NCI-H1105 treated with DMSO at 0.1 percent for 48 hours (cell line): Measurements from ENCODE around the gene SLC35F3.

Experiments
- DNase-seq: peaks from one replicate; lab custom pipeline; 2025; lab: John Stamatoyannopoulos, UW

The SLC35F3 gene

DNA sequence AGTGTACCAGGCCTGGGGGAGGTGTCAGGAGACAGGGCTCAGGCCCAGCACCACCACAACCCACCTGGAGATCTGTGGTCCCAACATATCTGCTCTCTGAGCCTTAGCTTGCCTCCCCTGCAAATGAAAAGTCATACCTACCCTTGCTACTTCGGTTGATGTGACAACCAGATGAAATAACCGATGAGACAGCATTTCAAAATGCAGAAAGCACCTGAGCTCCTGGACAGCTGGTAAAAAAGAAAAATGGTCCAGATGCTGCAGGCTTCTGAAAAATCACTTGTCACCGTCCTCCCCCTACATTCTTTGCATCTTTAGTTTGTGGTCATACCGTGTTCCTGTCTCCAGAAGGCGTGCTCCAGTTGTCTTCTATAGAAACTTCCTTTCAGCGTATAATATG lies 416.8 kb downstream of the SLC35F3 start:
- no peak for DNase-seq

DNA sequence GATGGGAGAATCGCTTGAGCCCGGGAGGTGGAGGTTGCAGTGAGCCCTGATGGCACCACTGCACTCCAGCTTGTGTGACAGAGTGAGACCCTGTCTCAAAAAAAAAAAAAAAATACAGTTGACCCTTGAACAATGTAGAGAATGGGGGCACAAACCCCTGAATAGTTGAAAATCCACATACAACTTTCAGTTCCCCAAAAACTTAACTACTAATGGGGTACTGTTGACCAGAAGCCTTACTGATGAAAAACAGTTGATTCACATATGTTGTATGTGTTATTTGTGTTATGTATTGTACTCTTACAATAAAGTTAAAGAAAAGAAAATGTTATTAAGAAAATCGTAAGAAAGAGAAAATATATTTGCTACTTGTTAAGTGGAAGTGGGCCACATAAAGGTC lies 417.6 kb downstream of the SLC35F3 start:
- no peak for DNase-seq

DNA sequence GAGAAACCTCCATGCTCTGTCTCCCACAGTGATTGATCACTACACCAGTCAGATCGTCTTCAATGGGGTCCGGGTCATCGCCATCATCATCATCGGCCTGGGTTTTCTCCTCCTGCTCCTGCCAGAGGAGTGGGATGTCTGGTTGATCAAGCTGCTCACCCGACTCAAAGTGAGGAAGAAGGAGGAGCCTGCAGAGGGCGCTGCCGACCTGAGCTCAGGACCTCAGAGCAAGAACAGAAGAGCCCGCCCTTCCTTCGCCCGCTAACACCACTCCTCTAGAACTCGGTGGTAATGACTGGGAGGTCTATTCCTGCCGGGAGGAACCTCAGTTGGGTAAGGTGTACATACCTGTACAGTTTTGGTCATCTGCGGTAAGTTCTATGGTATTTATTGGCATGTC lies 418.5 kb downstream of the SLC35F3 start:
- no peak for DNase-seq

DNA sequence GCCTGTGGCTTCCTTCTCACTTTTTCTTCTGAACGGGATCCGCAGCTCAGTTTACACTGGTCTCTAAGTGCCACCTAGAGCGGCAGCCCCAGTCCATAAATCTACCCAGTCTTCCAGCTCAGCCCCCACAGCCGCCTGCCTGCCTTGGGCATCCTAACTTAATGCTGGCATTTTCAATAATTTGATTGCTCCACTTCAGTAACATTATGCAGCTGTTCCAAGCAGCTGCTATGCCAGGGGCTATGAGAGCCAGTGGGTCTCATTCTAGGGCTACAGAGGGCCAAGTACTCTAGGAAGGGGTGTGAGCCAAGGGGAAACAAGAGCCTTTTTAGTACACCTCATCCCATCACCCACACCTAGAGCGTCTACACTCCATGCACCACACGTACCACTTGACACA lies 420.3 kb downstream of the SLC35F3 start:
- peak; percentile 69 for DNase-seq

DNA sequence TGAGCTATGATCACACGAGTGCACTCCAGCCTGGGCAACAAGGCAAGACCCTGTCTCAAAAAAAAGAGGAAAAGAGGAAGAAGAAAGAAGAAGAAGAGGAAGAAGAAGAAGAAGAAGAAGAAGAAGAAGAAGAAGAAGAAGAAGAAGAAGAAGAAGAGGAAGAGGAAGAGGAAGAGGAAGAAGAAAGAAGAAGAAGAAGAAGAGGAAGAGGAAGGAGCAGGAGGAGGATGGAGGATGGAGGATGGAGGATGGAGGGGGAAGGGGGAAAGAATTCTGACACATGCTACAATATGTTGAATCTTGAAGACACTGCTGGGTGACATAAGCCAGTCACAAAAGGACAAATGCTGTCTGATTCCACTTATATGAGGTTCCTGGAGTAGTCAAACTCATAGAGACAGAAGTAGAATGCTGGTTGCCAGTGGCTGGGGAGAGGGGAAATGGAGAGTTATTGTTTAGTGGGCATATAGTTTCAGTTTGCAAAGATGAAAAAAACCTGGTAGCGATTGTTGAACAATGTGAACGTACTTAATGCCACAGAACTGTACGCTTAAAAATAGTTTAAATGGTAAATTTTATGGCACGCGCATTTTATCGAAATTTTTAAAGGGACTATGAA lies 421.5 kb downstream of the SLC35F3 start:
- no peak for DNase-seq

DNA sequence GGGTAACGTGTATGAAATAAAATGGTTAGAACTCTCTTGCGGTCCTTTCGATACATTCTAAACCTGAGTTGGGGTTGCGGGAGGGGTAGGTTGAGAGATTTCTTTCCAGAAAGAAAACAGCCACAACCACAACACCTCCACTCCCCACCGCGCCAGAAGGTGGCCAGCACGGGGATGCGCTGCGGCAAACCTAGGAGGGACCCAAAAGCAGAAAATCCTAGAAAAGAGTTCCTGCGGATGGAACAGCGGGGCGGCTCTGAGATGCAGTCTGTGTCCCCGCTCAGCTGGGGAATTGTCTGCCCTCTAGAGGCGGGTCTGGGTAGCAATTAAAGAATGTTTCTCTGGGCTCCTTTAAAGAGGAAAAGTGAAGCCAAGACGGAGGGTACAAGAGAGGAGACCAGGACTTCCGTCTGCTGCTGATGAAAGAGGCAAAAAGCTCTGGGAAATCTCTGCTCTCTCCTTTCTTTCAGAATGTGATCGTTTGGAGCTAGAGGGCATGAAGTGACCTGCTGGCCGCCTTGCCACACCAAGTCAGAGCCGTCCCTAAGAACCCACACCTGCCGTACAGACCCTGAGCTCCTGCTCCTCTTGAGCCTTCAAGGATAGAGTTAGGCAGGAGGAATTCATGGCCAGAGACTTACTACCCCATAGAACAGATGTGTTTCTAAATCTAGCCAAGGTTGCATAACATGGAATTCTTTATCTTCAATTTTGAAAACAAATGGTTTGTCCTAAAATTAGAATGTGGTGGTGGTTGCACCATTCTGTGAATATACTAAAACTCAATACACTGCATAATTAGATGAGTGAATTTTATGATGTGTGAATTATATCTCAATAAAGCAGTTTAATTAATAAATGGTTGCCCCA lies 422.3 kb downstream of the SLC35F3 start:
- DNase-seq: peak; percentile 37

DNA sequence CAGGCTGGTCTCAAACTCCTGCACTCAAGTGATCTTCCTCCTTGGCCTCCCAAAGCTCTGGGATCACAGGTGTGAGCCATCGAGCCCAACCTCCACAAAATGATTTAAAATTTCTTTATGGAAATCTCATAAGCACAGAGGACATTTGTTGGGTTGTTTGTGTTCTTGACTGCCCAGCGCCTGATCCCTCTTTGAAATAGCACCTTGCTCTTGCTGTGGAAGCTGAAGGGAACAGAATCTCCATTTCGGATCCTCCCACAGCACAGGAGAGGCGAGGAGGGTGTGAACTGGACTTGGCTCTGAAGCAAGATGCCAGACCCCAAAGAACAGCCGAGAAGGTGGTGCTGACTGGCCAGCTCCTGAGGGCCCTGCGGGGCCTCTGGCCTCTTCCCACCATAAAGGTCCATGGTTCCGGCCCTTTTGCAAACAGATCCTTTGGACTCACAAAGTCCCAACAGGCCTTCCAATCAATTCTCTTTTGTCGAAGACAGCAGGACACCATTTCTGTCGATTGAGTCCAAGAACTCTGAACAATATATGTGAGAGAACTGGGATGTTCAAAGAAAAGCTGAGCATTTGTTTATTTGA lies 423.2 kb downstream of the SLC35F3 start:
- no peak for DNase-seq

DNA sequence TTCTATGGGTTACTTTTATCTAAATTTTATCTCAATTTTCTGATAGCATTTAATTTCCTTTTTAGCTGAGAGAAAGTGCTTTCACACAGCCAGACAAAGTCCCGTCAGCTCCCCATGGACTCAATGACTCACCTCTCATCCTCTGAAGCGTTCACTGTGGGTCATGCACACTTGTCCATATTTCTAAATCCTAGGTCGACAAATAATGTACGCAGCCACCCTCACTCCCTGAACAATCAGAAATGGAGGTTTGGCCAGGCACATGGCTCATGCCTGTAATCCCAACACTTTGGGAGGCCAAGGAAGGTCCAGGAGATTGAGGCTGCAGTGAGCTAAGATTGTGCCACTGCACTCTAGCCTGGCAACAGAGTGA lies 426.4 kb downstream of the SLC35F3 start:
- no peak for DNase-seq

DNA sequence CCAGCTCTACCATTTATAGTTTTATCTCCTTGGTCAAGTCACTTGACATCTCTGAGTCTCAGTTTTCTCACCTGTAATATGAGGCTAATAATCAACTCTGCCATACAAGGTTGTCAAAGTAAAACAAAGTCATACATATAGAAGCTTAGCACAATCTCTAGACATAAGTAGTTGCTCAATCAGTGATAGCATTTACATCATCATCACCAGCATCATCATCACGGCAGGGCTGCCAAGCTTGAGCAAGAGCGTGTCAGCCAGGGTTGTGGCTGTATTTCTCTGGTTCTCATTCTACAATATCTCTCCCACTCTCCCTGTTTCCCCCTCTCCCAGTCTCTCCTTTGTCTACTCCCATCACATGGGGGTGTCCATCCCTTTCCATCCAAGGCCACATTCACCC lies 427.0 kb downstream of the SLC35F3 start:
- DNase-seq: no peak

DNA sequence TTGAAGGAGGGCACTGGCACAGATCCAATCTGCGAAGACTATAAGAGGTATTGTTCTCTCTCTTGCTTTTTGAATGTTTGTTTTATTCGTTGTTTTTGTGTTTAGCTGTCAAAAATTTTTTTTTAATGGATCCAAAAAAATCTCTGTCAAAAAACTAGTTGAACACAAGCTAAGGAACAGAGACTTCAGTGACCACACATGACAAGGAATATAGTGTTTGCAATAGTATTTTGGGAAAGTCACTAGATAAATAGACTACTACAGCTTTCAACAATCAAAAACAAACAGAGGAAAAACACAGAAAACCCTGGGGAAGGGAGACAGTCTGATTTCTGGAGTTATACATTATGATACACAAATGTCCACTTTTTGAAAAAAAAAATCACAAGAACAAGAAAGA lies 431.9 kb downstream of the SLC35F3 start:
- no peak for DNase-seq

DNA sequence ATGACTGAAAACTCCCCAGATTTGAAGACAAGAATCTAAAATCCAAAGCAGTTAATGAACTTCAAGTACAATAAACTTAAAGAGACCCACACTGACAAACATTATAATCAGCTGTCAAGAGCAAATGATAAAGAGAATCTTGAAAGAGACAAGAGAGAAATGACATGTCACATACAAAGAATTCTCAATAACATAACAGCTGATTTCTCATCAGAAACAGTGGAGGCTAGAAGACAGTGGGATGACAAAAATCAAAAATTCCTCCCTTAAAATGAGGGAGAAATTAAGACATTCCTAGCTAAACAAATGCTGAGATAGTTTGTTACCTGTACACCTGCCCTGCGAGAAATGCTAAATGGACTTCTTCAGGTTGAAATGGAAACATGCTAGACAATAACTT lies 432.8 kb downstream of the SLC35F3 start:
- no peak for DNase-seq

DNA sequence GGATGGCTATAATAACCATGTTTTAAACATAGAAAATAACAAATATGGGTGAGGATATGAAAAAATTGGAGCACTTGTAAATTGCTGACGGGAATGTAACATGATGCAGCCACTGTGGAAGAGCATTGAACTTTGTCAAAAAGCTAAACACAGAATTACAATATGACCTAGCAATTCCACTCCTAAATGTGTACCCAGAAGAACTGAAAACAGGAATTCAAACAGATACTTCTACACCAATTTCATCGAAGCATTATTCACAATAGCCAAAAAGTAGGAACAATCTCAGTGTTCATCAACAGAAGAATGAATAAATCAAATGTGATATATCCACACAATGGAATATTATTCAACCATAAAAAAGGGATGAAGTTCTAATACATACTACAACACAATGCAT lies 436.1 kb downstream of the SLC35F3 start:
- no peak for DNase-seq

DNA sequence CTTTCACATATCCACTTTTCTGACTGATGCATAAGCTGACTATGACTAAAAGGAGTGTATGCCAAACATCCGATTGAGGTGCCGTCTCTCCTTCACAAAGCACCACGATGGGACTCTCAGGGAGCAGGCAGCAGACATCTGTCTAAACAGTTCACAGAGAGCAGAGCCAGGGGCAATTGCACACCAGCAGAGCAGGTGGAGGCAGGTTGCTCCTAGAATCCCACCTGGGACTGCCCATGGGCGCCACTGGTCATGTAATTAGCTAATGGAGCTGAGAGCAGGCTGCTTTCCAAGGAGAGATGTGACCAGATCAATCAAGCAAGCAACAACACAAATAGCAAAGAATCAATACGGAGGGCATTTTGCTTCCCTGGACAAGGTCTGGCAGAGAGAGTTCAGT lies 438.3 kb downstream of the SLC35F3 start:
- peak; percentile 23 for DNase-seq

DNA sequence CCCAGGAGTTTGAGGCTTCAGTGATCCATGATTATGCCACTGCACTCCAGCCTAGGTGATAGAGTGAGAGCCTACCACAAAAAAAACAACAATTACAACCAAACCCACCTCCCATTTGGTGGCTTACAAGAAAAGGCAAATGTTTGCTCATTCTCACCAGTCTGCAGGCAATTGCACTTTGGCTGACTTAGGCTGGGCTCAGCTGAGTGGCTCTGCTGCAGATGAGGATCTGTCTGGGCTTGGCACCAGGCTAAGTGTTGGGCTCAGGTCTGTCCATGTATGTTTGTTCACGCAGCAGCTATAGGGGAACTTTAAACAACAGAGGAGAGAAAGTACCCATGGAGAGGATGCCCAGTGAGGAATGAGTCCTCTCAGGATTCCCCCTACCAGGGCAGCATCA lies 440.8 kb downstream of the SLC35F3 start:
- no peak for DNase-seq

DNA sequence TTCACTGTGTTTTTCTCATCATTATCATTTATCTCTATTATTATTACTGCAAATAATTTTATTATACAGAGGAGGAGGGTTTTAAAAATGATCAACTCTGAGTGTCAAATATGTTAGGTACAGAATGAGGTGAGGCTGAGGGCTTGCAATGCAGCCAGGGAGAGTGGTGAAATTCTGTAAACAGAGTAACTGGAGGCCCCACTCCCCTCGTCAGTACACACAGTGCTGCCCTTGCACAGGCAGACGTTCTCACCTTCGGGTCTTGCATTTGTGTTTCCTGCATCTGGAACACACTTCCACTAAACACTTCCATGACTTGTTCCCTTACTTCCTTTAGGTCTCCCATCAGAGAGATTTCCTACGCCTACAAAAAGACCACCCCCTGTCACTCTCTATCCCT lies 444.5 kb downstream of the SLC35F3 start:
- DNase-seq: no peak

DNA sequence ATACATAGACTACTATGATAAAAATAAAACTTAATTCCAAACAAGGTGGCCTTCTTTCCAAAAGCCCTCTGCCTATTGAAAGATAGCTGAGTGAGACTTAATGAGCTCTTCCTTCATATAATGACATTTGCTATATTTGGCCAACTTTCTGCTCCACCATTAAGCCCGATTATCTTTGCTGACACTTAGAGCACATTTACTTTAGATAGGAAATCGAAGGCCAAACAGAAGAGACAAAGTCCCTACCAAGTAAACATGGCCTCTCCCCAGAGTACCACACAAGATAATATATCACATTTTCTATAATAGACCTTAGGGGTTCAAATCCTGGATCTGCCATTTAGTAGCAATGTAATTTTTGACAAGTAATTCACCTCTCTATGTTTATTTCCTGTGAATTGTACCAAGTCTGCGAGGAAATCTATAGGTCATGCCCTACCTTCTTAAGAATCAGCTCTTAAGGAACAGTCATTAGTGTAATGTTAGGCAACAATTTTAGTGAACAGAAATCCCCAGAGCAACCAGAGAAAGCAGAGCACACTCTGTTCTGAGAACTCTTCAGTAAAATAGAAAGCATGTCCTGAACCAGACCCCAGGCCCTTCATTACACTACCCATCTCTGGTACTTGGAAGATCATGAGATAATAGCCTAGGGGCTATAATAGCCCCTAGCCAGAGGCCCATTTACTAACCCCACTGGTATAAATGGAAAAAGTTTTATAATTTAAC lies 451.5 kb downstream of the SLC35F3 start:
- no peak for DNase-seq

DNA sequence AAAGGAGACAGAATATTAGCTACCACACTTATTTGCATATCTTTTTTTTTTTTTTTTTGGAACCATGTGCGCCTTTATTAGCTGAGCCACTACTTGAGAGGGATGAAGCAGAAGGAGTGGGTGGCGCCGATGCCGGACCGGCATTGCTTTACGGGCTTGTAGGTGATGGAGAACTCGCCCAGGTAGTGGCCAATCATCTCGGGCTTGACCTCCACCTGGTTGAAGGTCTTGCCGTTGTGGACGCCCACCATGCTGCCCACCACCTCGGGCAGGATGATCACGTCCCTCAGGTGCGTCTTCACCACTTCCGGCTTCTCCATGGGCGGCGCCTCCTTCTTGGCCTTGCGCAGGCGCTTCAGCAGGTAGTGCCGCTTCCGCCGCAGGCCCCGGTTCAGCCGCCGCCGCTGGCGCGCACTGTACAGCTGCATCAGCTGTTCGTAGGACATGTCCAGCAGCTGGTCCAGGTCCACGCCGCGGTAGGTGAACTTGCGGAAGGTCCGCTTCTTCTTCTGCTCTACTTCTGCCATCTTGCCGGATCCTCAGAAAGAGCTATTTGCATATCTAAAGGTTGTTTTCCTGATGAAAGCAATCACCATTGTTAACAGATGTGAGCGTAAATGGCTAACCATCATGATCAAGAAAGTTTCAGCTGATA lies 452.3 kb downstream of the SLC35F3 start:
- DNase-seq: peak; percentile 64

DNA sequence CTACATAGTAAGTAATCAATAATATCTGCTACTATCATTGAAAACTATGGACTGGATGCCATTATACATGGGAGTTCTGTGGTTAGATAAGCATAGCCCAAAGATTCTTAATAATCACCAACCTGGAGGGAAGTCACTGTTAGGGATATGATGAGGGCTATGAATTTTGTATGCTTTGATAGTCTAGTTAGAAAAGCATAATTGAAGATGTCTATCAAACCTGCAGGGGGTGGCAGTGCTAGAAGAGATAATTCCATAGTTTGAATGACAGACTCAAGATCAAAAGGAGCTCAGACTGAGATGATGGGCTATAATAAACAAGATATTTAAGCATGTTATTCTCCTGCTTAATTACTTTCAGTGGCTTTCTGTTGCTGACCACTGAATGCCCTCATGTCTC lies 453.4 kb downstream of the SLC35F3 start:
- no peak for DNase-seq

DNA sequence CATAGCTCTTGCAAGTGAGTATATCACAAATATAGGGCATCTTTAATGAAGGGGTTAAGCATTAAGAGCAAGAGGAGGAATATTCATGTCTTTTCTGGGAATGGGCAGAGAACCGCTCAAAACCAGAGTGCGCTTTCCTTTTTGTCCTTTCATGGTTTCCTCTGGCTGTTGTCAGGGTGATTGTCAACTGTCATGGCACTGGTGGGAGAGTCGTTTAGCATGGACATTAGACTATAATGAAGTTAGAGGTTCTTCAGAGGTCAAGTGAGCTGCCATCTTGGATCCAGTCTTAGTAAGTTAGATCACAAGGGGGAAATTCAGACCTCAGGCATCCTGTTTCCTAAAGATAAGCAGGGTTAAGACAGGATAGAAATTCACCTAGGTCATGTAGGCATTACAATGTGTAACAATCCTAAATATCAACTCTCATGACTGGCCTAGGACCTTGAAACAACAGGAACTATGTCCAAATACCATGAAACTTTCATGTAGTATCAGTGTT lies 456.7 kb downstream of the SLC35F3 start:
- DNase-seq: no peak

DNA sequence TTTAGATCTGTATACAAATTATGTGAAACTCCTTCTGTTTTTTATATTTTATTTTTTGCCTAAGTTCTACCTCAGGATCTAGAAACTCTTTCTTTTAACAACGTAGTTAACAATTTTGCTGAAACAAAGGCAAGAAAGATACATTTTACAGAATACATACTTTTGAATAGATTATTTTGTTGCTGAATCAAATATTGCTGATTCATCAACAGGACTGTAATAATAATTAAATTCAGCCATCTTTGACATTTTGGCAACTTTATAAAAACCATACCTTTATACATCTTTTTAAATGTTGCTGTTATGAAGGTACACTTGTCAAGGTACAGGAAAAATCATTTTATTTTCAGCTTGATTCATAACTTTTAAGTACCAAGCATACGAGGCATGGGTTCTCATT lies 458.1 kb downstream of the SLC35F3 start:
- DNase-seq: no peak

DNA sequence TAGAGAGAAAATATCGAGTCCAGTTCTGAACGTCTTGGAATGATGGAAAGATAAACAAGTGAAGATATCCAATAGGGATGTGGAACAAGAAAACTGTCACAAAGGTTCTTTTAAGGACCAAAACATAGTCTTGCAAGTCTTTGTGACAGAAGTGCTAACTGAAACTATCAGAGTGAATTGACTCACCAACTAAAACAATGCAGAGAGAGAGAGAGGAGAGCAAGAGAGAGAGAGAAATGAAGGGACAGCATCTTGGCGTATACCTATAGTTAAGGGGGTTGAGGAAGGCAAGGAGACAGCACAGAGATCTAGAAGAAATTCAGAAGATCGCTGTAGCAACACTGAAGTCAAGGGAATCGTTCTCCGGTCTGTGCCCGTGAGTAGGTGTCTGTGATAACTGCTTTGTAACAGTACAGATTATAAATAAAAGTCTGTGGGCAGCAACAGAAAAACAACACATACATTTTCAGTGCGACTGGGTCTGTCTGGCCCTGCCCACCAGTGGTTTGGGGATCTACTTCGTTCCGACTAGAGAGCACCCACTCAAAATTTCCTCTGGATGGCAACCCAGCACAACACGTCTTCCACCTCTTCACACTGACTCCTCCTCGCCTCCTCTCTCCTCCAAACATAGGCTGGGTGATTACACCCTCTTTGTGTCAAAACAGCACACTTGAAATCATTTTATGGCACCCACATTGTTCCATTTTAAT lies 464.0 kb downstream of the SLC35F3 start:
- DNase-seq: no peak
